ENCODE results near the gene LRRC46.

DNA sequence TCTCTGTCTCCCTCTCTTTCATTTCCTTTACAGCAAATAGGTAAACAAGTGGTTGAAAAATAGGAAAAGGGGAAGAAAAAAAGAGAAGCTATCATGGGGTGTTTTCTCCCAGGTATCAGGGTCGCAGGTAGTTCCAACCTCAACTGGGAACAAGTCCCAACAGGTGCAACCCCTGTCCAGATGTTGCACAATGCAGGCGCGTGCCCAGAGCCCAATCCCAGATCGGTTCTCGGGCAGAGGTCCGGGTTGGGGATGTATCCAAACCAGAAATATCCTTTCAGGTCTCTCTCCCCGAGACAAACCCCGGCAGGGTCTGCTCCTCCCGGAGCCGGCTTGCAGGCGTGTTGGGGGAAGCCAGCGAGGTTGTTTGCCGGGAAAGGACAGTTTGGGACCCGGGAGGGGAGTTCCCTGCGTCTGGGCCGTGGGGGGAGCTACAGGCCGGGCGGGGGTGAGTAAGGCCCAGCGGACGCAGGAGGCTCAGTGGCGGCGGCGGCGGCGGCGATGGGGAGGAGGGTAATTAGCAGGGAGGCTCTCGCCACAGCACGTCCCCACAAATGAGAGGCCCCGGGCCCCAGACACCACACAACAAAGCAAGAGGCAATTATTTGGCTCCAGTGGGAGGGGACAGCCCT is 40.7 kb downstream of the LRRC46 start:
- TF ChIP-seq, protein P1, sequence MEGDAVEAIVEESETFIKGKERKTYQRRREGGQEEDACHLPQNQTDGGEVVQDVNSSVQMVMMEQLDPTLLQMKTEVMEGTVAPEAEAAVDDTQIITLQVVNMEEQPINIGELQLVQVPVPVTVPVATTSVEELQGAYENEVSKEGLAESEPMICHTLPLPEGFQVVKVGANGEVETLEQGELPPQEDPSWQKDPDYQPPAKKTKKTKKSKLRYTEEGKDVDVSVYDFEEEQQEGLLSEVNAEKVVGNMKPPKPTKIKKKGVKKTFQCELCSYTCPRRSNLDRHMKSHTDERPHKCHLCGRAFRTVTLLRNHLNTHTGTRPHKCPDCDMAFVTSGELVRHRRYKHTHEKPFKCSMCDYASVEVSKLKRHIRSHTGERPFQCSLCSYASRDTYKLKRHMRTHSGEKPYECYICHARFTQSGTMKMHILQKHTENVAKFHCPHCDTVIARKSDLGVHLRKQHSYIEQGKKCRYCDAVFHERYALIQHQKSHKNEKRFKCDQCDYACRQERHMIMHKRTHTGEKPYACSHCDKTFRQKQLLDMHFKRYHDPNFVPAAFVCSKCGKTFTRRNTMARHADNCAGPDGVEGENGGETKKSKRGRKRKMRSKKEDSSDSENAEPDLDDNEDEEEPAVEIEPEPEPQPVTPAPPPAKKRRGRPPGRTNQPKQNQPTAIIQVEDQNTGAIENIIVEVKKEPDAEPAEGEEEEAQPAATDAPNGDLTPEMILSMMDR (IDR thresholded peaks at IDR 0.05; ENCODE audit: insufficient read depth, low read depth, low read length), result no peak
- TF ChIP-seq EZH2 (IDR thresholded peaks at IDR 0.05; ENCODE audit: insufficient read depth, low read length), result no peak
